HG02623 (cell line): ENCODE results near the gene CNTNAP1.
A peak's percentile ranks its signal among the peaks of the same experiment; 100 is the strongest.

Experiments
- ATAC-seq: cut with Tn5 transposase; IDR thresholded peaks from one replicate; pipeline ENCODE4 v1.9.1; 2021; ENCODE audit warnings: moderate library complexity; ENCODE audit not compliant: unreplicated experiment

Gene CNTNAP1

GRCh38 chr17:42669977-42670788 lies 12.1 kb upstream of the CNTNAP1 start:
- no peak for ATAC-seq

GRCh38 chr17:42670789-42671657 lies 11.3 kb upstream of the CNTNAP1 start:
- no peak for ATAC-seq

- no peak for ATAC-seq
These were observed 10.3 kb upstream of the CNTNAP1 start for GRCh38 chr17:42672038-42672437.

GRCh38 chr17:42673266-42673884 lies 9.0 kb upstream of the CNTNAP1 start:
- no peak for ATAC-seq

- ATAC-seq = no peak
These were observed 8.2 kb upstream of the CNTNAP1 start for GRCh38 chr17:42673885-42674754.

GRCh38 chr17:42674755-42675347 lies 7.5 kb upstream of the CNTNAP1 start:
- no peak for ATAC-seq

- ATAC-seq = no peak
These were observed 6.9 kb upstream of the CNTNAP1 start for GRCh38 chr17:42675348-42675964.

- no peak for ATAC-seq
These were observed 6.3 kb upstream of the CNTNAP1 start for GRCh38 chr17:42675965-42676423.

GRCh38 chr17:42676424-42677011 lies 5.8 kb upstream of the CNTNAP1 start, which contains the start of gene PLEKHH3:
Gene PLEKHH3 (minus strand): TSS chr17:42676994. CDS start chr17:42676563, 431 bp downstream.
- ATAC-seq = no peak

- ATAC-seq = peak; percentile 59
These were observed 5.1 kb upstream of the CNTNAP1 start for GRCh38 chr17:42677012-42677857.

GRCh38 chr17:42677921-42678781 lies 4.2 kb upstream of the CNTNAP1 start:
- no peak for ATAC-seq

GRCh38 chr17:42678951-42679491 lies 3.3 kb upstream of the CNTNAP1 start:
- no peak for ATAC-seq

- ATAC-seq = no peak
These were observed 2.6 kb upstream of the CNTNAP1 start for GRCh38 chr17:42679492-42680330.

- ATAC-seq = no peak
These were observed 2.0 kb upstream of the CNTNAP1 start for GRCh38 chr17:42680331-42680808.

- no peak for ATAC-seq
These were observed 532 bp downstream of the CNTNAP1 start for GRCh38 chr17:42682722-42683403.
